Nephron (organoid): Measurements from ENCODE around the gene CLPTM1L.

Experiments used
- H3K27ac Mint-ChIP-seq, 3 experiments: 2 replicates each; pipeline ENCODE4 v1.8.0; 2020; ENCODE audit warnings: mixed read lengths in 3 of 3, mild to moderate bottlenecking in 2 of 3, moderate library complexity in 1 of 3
- H3K27me3 Mint-ChIP-seq: 2 replicates; pipeline ENCODE4 v1.8.0; 2021; ENCODE audit warnings: low read depth, mild to moderate bottlenecking, moderate library complexity, mixed read lengths
- H3K36me3 Mint-ChIP-seq: 2 replicates; pipeline ENCODE4 v1.8.0; 2020; ENCODE audit warnings: low read depth, mixed read lengths
- H3K4me1 Mint-ChIP-seq: 2 replicates; pipeline ENCODE4 v1.8.0; 2020; ENCODE audit warnings: mixed read lengths
- H3K4me3 Mint-ChIP-seq, 3 experiments: 2 replicates each; pipeline ENCODE4 v1.8.0; 2020; ENCODE audit warnings: mild to moderate bottlenecking in 3 of 3, mixed read lengths in 3 of 3, moderate library complexity in 2 of 3
- H3K9me3 Mint-ChIP-seq: 2 replicates; pipeline ENCODE4 v1.8.0; 2020; ENCODE audit warnings: mixed read lengths
- CTCF ChIP-seq, 3 experiments: fragments of 200-600 bp; sonication (generic); IDR thresholded peaks; one replicate each; pipeline ENCODE4 v1.5.0; 2021; ENCODE audit warnings: antibody characterized with exemption in 3 of 3; ENCODE audit not compliant: unreplicated experiment in 3 of 3

Gene CLPTM1L

GRCh38 chr5:1316588-1317340, 28.1 kb downstream of the CLPTM1L start:
- peaks cover 9% of the 10 kb centered on the region for H3K4me1 Mint-ChIP-seq
- H3K27ac Mint-ChIP-seq = no peak overlapping the region
- TF ChIP-seq CTCF (IDR thresholded peaks at IDR 0.05; ENCODE audit: unreplicated experiment in 3 of 3) = no peak
- no peaks in the 10 kb centered on the region for H3K9me3 Mint-ChIP-seq
- peaks cover 4% of the 10 kb centered on the region for H3K27me3 Mint-ChIP-seq
- H3K4me3 Mint-ChIP-seq = no peak overlapping the region
- peaks cover 16% of the 10 kb centered on the region for H3K36me3 Mint-ChIP-seq

GRCh38 chr5:1315709-1316587, 29.0 kb downstream of the CLPTM1L start:
- Mint-ChIP-seq H3K36me3 (peaks cover 9% of the 10 kb centered on the region), H3K9me3 (no peaks in the 10 kb centered on the region)

GRCh38 chr5:1315018-1315708, 29.7 kb downstream of the CLPTM1L start:
- no peak overlapping the region for H3K27ac Mint-ChIP-seq
- peaks cover 5% of the 10 kb centered on the region for H3K9me3 Mint-ChIP-seq
- peaks cover 9% of the 10 kb centered on the region for H3K4me1 Mint-ChIP-seq
- peaks cover 8% of the 10 kb centered on the region for H3K27me3 Mint-ChIP-seq
- no peak for TF ChIP-seq CTCF (IDR thresholded peaks at IDR 0.05; ENCODE audit: unreplicated experiment in 3 of 3)
- H3K4me3 Mint-ChIP-seq = no peak overlapping the region
- H3K36me3 Mint-ChIP-seq = peaks cover 9% of the 10 kb centered on the region

More at GRCh38 chr5:1315709-1316587, 29.0 kb downstream of the CLPTM1L start:
- H3K27ac Mint-ChIP-seq = no peak overlapping the region
- H3K4me3 Mint-ChIP-seq = no peak overlapping the region
- H3K27me3 Mint-ChIP-seq = peaks cover 4% of the 10 kb centered on the region
- H3K4me1 Mint-ChIP-seq = peaks cover 9% of the 10 kb centered on the region
- no peak for TF ChIP-seq CTCF (IDR thresholded peaks at IDR 0.05; ENCODE audit: unreplicated experiment in 3 of 3)

- peaks cover 9% of the 10 kb centered on the region for H3K4me1 Mint-ChIP-seq
- H3K27me3 Mint-ChIP-seq = peaks cover 10% of the 10 kb centered on the region
- no peak for TF ChIP-seq CTCF (IDR thresholded peaks at IDR 0.05; ENCODE audit: unreplicated experiment in 3 of 3)
- H3K27ac Mint-ChIP-seq = no peak overlapping the region
- H3K9me3 Mint-ChIP-seq = peaks cover 7% of the 10 kb centered on the region
- peaks cover 9% of the 10 kb centered on the region for H3K36me3 Mint-ChIP-seq
- H3K4me3 Mint-ChIP-seq = no peak overlapping the region
Measured at GRCh38 chr5:1314564-1314982, 30.3 kb downstream of the CLPTM1L start.

GRCh38 chr5:1312993-1313833, 31.7 kb downstream of the CLPTM1L start:
- Mint-ChIP-seq H3K27me3 (peaks cover 10% of the 10 kb centered on the region), H3K9me3 (peaks cover 7% of the 10 kb centered on the region), H3K4me1 (peaks cover 9% of the 10 kb centered on the region), H3K27ac (no peak overlapping the region), H3K4me3 (no peak overlapping the region), H3K36me3 (peaks cover 9% of the 10 kb centered on the region)
- TF ChIP-seq CTCF (IDR thresholded peaks at IDR 0.05; ENCODE audit: unreplicated experiment in 3 of 3) = no peak
